ENCODE results near the gene SFTPD. TPM values are rescaled to one million over a fixed set of nuclear protein-coding genes. Genes with fewer than 3 reads are reported as not detected.

Gene SFTPD
- total and polyA plus RNA-seq, 8 donors = 0.31 to 12.9 (median 0.97) TPM; not detected in 4

Other genes starting within 250 kb of the SFTPD start
- under 1 TPM in 1 of 5 donors, not detected in 4; 0.18 TPM for gene NUTM2B, start 245.9 kb downstream of the SFTPD start, total RNA-seq
- gene NUTM2B, start 245.9 kb downstream of the SFTPD start, polyA plus RNA-seq = 1 to 10 TPM in 1 of 3 donors, under 1 TPM in 1, not detected in 1; 0.61 to 3.1 TPM
- gene NUTM2E, start 122.4 kb downstream of the SFTPD start, total RNA-seq = under 1 TPM in 1 of 5 donors, not detected in 4; 0.43 TPM
- under 1 TPM in 1 of 3 donors, not detected in 2; 0.40 TPM for gene NUTM2E, start 122.4 kb downstream of the SFTPD start, polyA plus RNA-seq
- 10 to 100 TPM in 4 of 5 donors, 1 to 10 TPM in 1; 1.2 to 21.6 (median 12.7) TPM for gene TMEM254, start 129.6 kb upstream of the SFTPD start, total RNA-seq
- gene TMEM254, start 129.6 kb upstream of the SFTPD start, polyA plus RNA-seq = 10 to 100 TPM in 1 of 3 donors, 1 to 10 TPM in 2; 7.9 to 17.0 (median 8.8) TPM
- 10 to 100 TPM in 2 of 5 donors, 1 to 10 TPM in 1, not detected in 2; 2.0 to 37.4 (median 11.6) TPM for gene PLAC9, start 183.6 kb upstream of the SFTPD start, total RNA-seq
- gene PLAC9, start 183.6 kb upstream of the SFTPD start, polyA plus RNA-seq = 10 to 100 TPM; 14.2 to 28.3 (median 26.4) TPM